ENCODE data around the gene LGALS3BP. TPM values are rescaled to one million over a fixed set of nuclear protein-coding genes. Genes with fewer than 3 reads are reported as not detected.
"Not testable (repeated sequence)": the region's sequence is repeated elsewhere in the genome, so short reads cannot be mapped to it uniquely, and the experiment has no call there.

LGALS3BP gene
- total RNA-seq, 1 donor from 2014 or later = 373 TPM

DNA sequence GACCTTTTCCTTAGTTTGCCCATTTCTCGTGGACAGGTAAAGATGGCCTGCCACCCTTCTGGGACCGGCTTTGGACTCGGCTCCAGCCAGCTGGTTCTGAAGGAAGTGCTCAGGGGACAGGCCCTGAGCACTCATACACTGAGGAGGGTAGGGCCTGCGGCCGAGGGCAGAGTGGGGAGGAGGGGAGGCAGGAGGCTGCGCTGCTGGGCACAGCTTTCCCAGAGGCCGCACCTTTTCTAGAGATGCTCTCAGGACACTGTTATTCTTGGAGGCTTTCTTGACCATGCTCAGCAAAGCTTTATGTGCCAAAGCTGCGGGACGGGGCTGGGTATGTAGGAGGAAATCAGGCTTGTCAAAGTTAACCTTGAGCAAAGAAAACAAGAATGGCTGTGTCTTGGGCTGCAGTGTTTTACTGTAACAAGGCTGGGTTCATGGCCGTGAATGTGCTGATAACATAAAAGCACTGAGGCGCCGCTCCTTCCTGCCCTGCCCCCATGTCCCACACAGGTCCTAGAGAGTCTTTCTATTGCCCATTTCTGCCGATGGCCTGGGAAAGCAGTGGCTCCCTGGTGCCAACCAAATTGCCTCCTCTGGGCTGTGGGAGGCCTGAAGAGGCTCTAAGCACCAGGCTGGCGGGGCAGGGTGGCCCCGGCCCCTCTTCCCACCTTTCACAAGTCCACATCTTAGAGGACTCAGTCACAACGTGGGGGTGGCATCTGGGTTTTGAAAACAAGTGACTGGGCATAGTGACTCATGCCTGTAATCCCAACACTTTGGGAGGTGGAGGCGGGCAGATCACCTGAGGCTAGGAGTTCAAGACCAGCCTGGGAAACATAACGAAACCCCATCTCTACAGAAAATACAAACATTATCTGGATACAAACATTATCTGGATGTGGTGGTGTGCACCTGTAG, 32.2 kb downstream of the LGALS3BP start:
- TF ChIP-seq, protein P1, sequence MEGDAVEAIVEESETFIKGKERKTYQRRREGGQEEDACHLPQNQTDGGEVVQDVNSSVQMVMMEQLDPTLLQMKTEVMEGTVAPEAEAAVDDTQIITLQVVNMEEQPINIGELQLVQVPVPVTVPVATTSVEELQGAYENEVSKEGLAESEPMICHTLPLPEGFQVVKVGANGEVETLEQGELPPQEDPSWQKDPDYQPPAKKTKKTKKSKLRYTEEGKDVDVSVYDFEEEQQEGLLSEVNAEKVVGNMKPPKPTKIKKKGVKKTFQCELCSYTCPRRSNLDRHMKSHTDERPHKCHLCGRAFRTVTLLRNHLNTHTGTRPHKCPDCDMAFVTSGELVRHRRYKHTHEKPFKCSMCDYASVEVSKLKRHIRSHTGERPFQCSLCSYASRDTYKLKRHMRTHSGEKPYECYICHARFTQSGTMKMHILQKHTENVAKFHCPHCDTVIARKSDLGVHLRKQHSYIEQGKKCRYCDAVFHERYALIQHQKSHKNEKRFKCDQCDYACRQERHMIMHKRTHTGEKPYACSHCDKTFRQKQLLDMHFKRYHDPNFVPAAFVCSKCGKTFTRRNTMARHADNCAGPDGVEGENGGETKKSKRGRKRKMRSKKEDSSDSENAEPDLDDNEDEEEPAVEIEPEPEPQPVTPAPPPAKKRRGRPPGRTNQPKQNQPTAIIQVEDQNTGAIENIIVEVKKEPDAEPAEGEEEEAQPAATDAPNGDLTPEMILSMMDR (IDR thresholded peaks at IDR 0.05; ENCODE audit: unreplicated experiment) = no peak
- DNase-seq (ENCODE audit: low spot score in 2 of 2, unreplicated experiment in 2 of 2) = no peak
- no peaks in the 10 kb centered on the region for H3K27me3 Mint-ChIP-seq (ENCODE audit: low read depth)
- no peak overlapping the region for H3K4me3 Mint-ChIP-seq
- peaks cover 12% of the 10 kb centered on the region for H3K9me3 Mint-ChIP-seq
- H3K36me3 Mint-ChIP-seq = no peaks in the 10 kb centered on the region
- peaks cover 17% of the 10 kb centered on the region for H3K4me1 Mint-ChIP-seq
- H3K27ac Mint-ChIP-seq = peak overlapping the region; percentile 59

- Mint-ChIP-seq H3K27ac (peak overlapping the region; percentile 30), H3K4me1 (peaks cover 12% of the 10 kb centered on the region), H3K4me3 (no peak overlapping the region), H3K27me3 (ENCODE audit: low read depth) (no peaks in the 10 kb centered on the region), H3K9me3 (peaks cover 12% of the 10 kb centered on the region), H3K36me3 (no peaks in the 10 kb centered on the region)
- TF ChIP-seq, protein P1 (IDR thresholded peaks at IDR 0.05; ENCODE audit: unreplicated experiment) = no peak
- DNase-seq (ENCODE audit: low spot score in 2 of 2, unreplicated experiment in 2 of 2) = no peak
Measured at GRCh38 chr17:78946631-78947030, 33.1 kb downstream of the LGALS3BP start.

GRCh38 chr17:78946131-78946530, 33.6 kb downstream of the LGALS3BP start:
- peaks cover 9% of the 10 kb centered on the region for H3K9me3 Mint-ChIP-seq
- DNase-seq (ENCODE audit: low spot score in 2 of 2, unreplicated experiment in 2 of 2) = no peak
- no peak overlapping the region for H3K27ac Mint-ChIP-seq
- H3K36me3 Mint-ChIP-seq = no peaks in the 10 kb centered on the region
- H3K4me3 Mint-ChIP-seq = no peak overlapping the region
- TF ChIP-seq, protein P1 (IDR thresholded peaks at IDR 0.05; ENCODE audit: unreplicated experiment) = no peak
- peaks cover 12% of the 10 kb centered on the region for H3K4me1 Mint-ChIP-seq
- H3K27me3 Mint-ChIP-seq (ENCODE audit: low read depth) = no peaks in the 10 kb centered on the region

GRCh38 chr17:78945455-78945854, 34.3 kb downstream of the LGALS3BP start:
- H3K4me1 Mint-ChIP-seq = peaks cover 15% of the 10 kb centered on the region
- not testable (repeated sequence) for H3K36me3 Mint-ChIP-seq; H3K27me3 Mint-ChIP-seq (ENCODE audit: low read depth); H3K9me3 Mint-ChIP-seq; H3K4me3 Mint-ChIP-seq; DNase-seq (ENCODE audit: low spot score in 2 of 2, unreplicated experiment in 2 of 2); H3K27ac Mint-ChIP-seq

- H3K36me3 Mint-ChIP-seq = no peaks in the 10 kb centered on the region
- no peak for DNase-seq (ENCODE audit: low spot score in 2 of 2, unreplicated experiment in 2 of 2)
- no peaks in the 10 kb centered on the region for H3K9me3 Mint-ChIP-seq
- H3K27me3 Mint-ChIP-seq (ENCODE audit: low read depth) = no peaks in the 10 kb centered on the region
- no peak overlapping the region for H3K4me3 Mint-ChIP-seq
- TF ChIP-seq, protein P1 (IDR thresholded peaks at IDR 0.05; ENCODE audit: unreplicated experiment) = no peak
- H3K4me1 Mint-ChIP-seq = peaks cover 18% of the 10 kb centered on the region
- H3K27ac Mint-ChIP-seq = no peak overlapping the region
Measured at GRCh38 chr17:78944956-78945355, 34.8 kb downstream of the LGALS3BP start.

DNA sequence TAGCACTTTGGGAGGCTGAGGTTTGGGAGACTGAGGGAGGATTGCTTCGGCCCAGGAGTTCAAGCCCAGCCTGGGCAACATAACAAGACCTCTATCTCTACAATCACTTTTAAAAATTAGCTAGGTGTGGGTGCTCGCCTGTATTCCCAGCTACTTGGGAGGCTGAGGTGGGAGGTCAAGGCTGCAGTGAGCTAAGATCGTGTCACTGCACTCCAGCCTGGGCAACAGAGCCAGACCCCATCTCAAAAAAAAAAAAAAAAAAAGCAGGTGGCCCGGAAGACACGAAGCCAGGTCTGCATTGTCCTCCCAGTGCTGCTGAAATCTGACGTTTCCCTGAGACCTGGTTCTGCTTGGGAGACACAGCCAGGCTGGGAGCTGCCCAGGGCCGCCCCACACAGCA, 35.7 kb downstream of the LGALS3BP start:
- H3K27me3 Mint-ChIP-seq (ENCODE audit: low read depth) = no peaks in the 10 kb centered on the region
- TF ChIP-seq, protein P1 (IDR thresholded peaks at IDR 0.05; ENCODE audit: unreplicated experiment) = no peak
- H3K4me3 Mint-ChIP-seq = no peak overlapping the region
- H3K9me3 Mint-ChIP-seq = no peaks in the 10 kb centered on the region
- H3K27ac Mint-ChIP-seq = no peak overlapping the region
- H3K4me1 Mint-ChIP-seq = peaks cover 21% of the 10 kb centered on the region
- no peaks in the 10 kb centered on the region for H3K36me3 Mint-ChIP-seq
- no peak for DNase-seq (ENCODE audit: low spot score in 2 of 2, unreplicated experiment in 2 of 2)
